GM19395 (cell line): ENCODE measurements around the gene MMD.
"Not testable (repeated sequence)": the region's sequence is repeated elsewhere in the genome, so short reads cannot be mapped to it uniquely, and the experiment has no call there.

Experiments
- ATAC-seq: cut with Tn5 transposase; IDR thresholded peaks from one replicate; pipeline ENCODE4 v1.9.1; 2021; ENCODE audit warnings: mild to moderate bottlenecking, moderate library complexity; ENCODE audit not compliant: unreplicated experiment

The MMD gene

GRCh38 chr17:55395803-55396505 lies 25.7 kb downstream of the MMD start:
- no peak for ATAC-seq

GRCh38 chr17:55394357-55395021 lies 27.1 kb downstream of the MMD start:
- ATAC-seq, result no peak

GRCh38 chr17:55391764-55392467 lies 29.7 kb downstream of the MMD start:
- ATAC-seq, result no peak

- ATAC-seq, result no peak
These were observed 30.3 kb downstream of the MMD start for GRCh38 chr17:55391244-55391757.

- no peak for ATAC-seq
These were observed 31.2 kb downstream of the MMD start for GRCh38 chr17:55390364-55390977.

GRCh38 chr17:55389715-55390114 lies 31.9 kb downstream of the MMD start:
- ATAC-seq, result not testable (repeated sequence)

GRCh38 chr17:55388842-55389241 lies 32.8 kb downstream of the MMD start:
- ATAC-seq, result no peak

GRCh38 chr17:55386796-55387332 lies 34.8 kb downstream of the MMD start:
- no peak for ATAC-seq

GRCh38 chr17:55384643-55385232 lies 36.9 kb downstream of the MMD start:
- no peak for ATAC-seq

- ATAC-seq, result no peak
These were observed 37.6 kb downstream of the MMD start for GRCh38 chr17:55383771-55384642.

- ATAC-seq, result no peak
These were observed 40.4 kb downstream of the MMD start for GRCh38 chr17:55381017-55381770.

- ATAC-seq, result no peak
These were observed 43.9 kb downstream of the MMD start for GRCh38 chr17:55377671-55378275.

- no peak for ATAC-seq
These were observed 52.9 kb downstream of the MMD start for GRCh38 chr17:55368706-55369105.

GRCh38 chr17:55366020-55366481 lies 55.6 kb downstream of the MMD start:
- no peak for ATAC-seq

GRCh38 chr17:55363033-55363432 lies 58.6 kb downstream of the MMD start:
- no peak for ATAC-seq

GRCh38 chr17:55360971-55361370 lies 60.7 kb downstream of the MMD start:
- no peak for ATAC-seq

- ATAC-seq, result peak; percentile 98
These were observed 65.0 kb downstream of the MMD start for GRCh38 chr17:55356434-55357328.
